Renal cortex interstitium (tissue), 15 donors: ENCODE measurements around the gene CLIP2. TPM values are rescaled to one million over a fixed set of nuclear protein-coding genes. Genes with fewer than 3 reads are reported as not detected.
"Not testable (repeated sequence)": the region's sequence is repeated elsewhere in the genome, so short reads cannot be mapped to it uniquely, and the experiment has no call there.

Experiments
- DNase-seq, 11 donors: peaks; one replicate each; pipeline ENCODE4 v3.0.0-alpha.2; 2013; ENCODE audit warnings: low read depth in 9 of 11, low spot score in 4 of 11; ENCODE audit errors: extremely low read depth in 1 of 11
- long read RNA-seq, 16 experiments: transcript quantifications; one replicate each; lab custom pipeline, GENCODE V29; 2026
- polyA plus RNA-seq, 3 donors: library from polyadenylated mRNA; unstranded; fragments of 120-200 nt; gene quantifications; one replicate each; pipeline ENCODE4 v1.2.1, GENCODE V29; 2013; ENCODE audit not compliant: insufficient read length in 3 of 3

CLIP2 gene
- 10 to 100 TPM; 19.6 to 32.6 (median 28.7) TPM for polyA plus RNA-seq
- long read RNA-seq, donor 1: 0 reads
- long read RNA-seq, donor 2, full-length matches to known transcripts: 1 of 10 reads
- long read RNA-seq, donor 2, partial matches to known transcripts: 9 of 10 reads
- long read RNA-seq, donor 2, other reads (novel, unspliced or antisense): 0 of 10 reads
- long read RNA-seq, donor 3, full-length matches to known transcripts: 5 of 18 reads
- long read RNA-seq, donor 3, partial matches to known transcripts: 13 of 18 reads
- long read RNA-seq, donor 3, other reads (novel, unspliced or antisense): 0 of 18 reads
- long read RNA-seq, donor 4, full-length matches to known transcripts: 6 of 6 reads
- long read RNA-seq, donor 4, partial matches to known transcripts: 0 of 6 reads
- long read RNA-seq, donor 4, other reads (novel, unspliced or antisense): 0 of 6 reads
- long read RNA-seq, donor 5: 0 reads
- long read RNA-seq, donor 6, full-length matches to known transcripts: 3 of 9 reads
- long read RNA-seq, donor 6, partial matches to known transcripts: 6 of 9 reads
- long read RNA-seq, donor 6, other reads (novel, unspliced or antisense): 0 of 9 reads
- long read RNA-seq, donor 7, full-length matches to known transcripts: 2 of 7 reads
- long read RNA-seq, donor 7, partial matches to known transcripts: 5 of 7 reads
- long read RNA-seq, donor 7, other reads (novel, unspliced or antisense): 0 of 7 reads
- long read RNA-seq, donor 8: 0 reads
- long read RNA-seq, donor 9, full-length matches to known transcripts: 1 of 6 reads
- long read RNA-seq, donor 9, partial matches to known transcripts: 5 of 6 reads
- long read RNA-seq, donor 9, other reads (novel, unspliced or antisense): 0 of 6 reads
- long read RNA-seq, donor 10, full-length matches to known transcripts: 1 of 7 reads
- long read RNA-seq, donor 10, partial matches to known transcripts: 6 of 7 reads
- long read RNA-seq, donor 10, other reads (novel, unspliced or antisense): 0 of 7 reads
- long read RNA-seq, donor 11, full-length matches to known transcripts: 2 of 2 reads
- long read RNA-seq, donor 11, partial matches to known transcripts: 0 of 2 reads
- long read RNA-seq, donor 11, other reads (novel, unspliced or antisense): 0 of 2 reads
- long read RNA-seq, donor 12: 0 reads
- long read RNA-seq, donor 13: 0 reads
- long read RNA-seq, donor 14, full-length matches to known transcripts: 1 of 1 reads
- long read RNA-seq, donor 14, partial matches to known transcripts: 0 of 1 reads
- long read RNA-seq, donor 14, other reads (novel, unspliced or antisense): 0 of 1 reads
- long read RNA-seq, donor 15, full-length matches to known transcripts: 4 of 4 reads
- long read RNA-seq, donor 15, partial matches to known transcripts: 0 of 4 reads
- long read RNA-seq, donor 15, other reads (novel, unspliced or antisense): 0 of 4 reads
- long read RNA-seq, donor 16, full-length matches to known transcripts: 8 of 25 reads
- long read RNA-seq, donor 16, partial matches to known transcripts: 17 of 25 reads
- long read RNA-seq, donor 16, other reads (novel, unspliced or antisense): 0 of 25 reads

- peak in 8 of 11 donors; percentile 60 to 77 (median 72) for DNase-seq
Observed at GRCh38 chr7:74289018-74289658, at the start of gene CLIP2. TSS of gene CLIP2 (plus strand) at chr7:74289407. CDS start at chr7:74317547, 28,140 bp downstream.

- DNase-seq: no peak
Observed at GRCh38 chr7:74240482-74240881, 48.7 kb upstream of the CLIP2 start.

- no peak for DNase-seq
Observed at GRCh38 chr7:74242122-74242443, 47.1 kb upstream of the CLIP2 start.

GRCh38 chr7:74246497-74246896 lies 42.7 kb upstream of the CLIP2 start:
- no peak for DNase-seq

GRCh38 chr7:74248156-74248555 lies 41.1 kb upstream of the CLIP2 start:
- DNase-seq: no peak

- DNase-seq: not testable (repeated sequence)
Observed at GRCh38 chr7:74249058-74249457, 40.1 kb upstream of the CLIP2 start.

GRCh38 chr7:74252893-74253292 lies 36.3 kb upstream of the CLIP2 start:
- no peak for DNase-seq

GRCh38 chr7:74253331-74253730 lies 35.9 kb upstream of the CLIP2 start:
- DNase-seq: no peak

- DNase-seq: no peak
Observed at GRCh38 chr7:74253835-74254128, 35.4 kb upstream of the CLIP2 start.

GRCh38 chr7:74254129-74254857 lies 34.9 kb upstream of the CLIP2 start, which contains the start of gene RFC2:
TSS of gene RFC2 (minus strand) at chr7:74254399. CDS start at chr7:74254383, 16 bp downstream.
- DNase-seq: peak; percentile 85 to 95 (median 93)

GRCh38 chr7:74254858-74255379 lies 34.3 kb upstream of the CLIP2 start:
- DNase-seq: no peak

- not testable (repeated sequence) for DNase-seq
Observed at GRCh38 chr7:74255461-74255860, 33.7 kb upstream of the CLIP2 start.

- DNase-seq: no peak
Observed at GRCh38 chr7:74256491-74257408, 32.5 kb upstream of the CLIP2 start.

- DNase-seq: no peak
Observed at GRCh38 chr7:74258639-74259038, 30.6 kb upstream of the CLIP2 start.

- no peak for DNase-seq
Observed at GRCh38 chr7:74262639-74263398, 26.4 kb upstream of the CLIP2 start.
